A549 (cell line): Measurements from ENCODE around the gene OR51F2.

Experiments
- BHLHE40 ChIP-seq: IDR thresholded peaks from 2 replicates; pipeline ENCODE4 v1.6.1; 2012; ENCODE audit warnings: low read depth, low read length, inconsistent platforms
- CBX2 ChIP-seq: fragments of 200-600 bp; sonication (generic); IDR thresholded peaks from 2 replicates; pipeline ENCODE4 v1.6.1; 2016; ENCODE audit warnings: low read depth, mild to moderate bottlenecking, borderline replicate concordance
- CHD2 ChIP-seq: fragments of 150-350 bp; IDR thresholded peaks from 2 replicates; pipeline ENCODE4 v1.6.1; 2014; ENCODE audit warnings: low read length; ENCODE audit not compliant: partially characterized antibody
- CHD4 ChIP-seq: fragments of 200-600 bp; sonication (generic); IDR thresholded peaks from 2 replicates; pipeline ENCODE4 v1.6.1; 2016; ENCODE audit warnings: antibody characterized with exemption, mild to moderate bottlenecking, borderline replicate concordance
- KDM5A ChIP-seq: fragments of 200-600 bp; sonication (generic); IDR thresholded peaks from 2 replicates; pipeline ENCODE4 v1.6.1; 2016; ENCODE audit warnings: antibody characterized with exemption, mild to moderate bottlenecking
- PHF8 ChIP-seq: fragments of 200-600 bp; sonication (generic); IDR thresholded peaks from 2 replicates; pipeline ENCODE4 v1.6.1; 2016; ENCODE audit warnings: low read depth, mild to moderate bottlenecking, antibody characterized with exemption, moderate library complexity, borderline replicate concordance
- POLR2A ChIP-seq: IDR thresholded peaks from 2 replicates; pipeline ENCODE4 v1.6.1; 2012; ENCODE audit warnings: mild to moderate bottlenecking, low read length
- TP53 ChIP-seq: fragments of 250-450 bp; sonication (Bioruptor Pico); IDR thresholded peaks from 2 replicates; pipeline ENCODE4 v1.5.0; 2021; ENCODE audit warnings: mild to moderate bottlenecking, moderate library complexity
- TF ChIP-seq, protein P1 (sequence below): fragments of >200 bp; sonication (Bioruptor Twin); formaldehyde crosslinking; IDR thresholded peaks from 3 replicates; pipeline ENCODE4 v1.5.1; 2016

DNA sequence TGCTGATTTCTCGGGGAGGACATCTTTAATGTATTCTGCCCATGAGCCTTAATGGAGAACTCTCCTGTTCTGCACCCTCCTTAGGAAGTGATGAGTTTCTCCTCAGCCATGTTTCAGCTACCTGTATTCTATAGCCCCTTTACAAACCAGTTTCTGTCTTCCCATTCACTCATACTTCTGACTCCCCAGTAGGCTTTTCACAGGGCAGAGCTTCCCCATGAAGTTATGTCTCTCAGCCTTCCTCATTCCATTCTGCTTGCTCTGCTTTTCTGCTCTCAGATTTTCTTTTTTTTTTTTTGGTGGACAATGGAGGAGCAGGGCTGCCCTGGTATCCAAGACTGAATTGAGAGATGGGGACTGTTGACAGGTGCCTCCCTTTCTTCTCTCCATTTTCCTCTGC is 12.6 kb upstream of the OR51F2 start:
- TF ChIP-seq PHF8 (no peak), CHD2 (no peak), BHLHE40 (no peak), KDM5A (no peak), TP53 (CRISPR knock-in tag) (no peak), POLR2A (no peak), CHD4 (no peak), CBX2 (no peak)
- TF ChIP-seq, protein P1, sequence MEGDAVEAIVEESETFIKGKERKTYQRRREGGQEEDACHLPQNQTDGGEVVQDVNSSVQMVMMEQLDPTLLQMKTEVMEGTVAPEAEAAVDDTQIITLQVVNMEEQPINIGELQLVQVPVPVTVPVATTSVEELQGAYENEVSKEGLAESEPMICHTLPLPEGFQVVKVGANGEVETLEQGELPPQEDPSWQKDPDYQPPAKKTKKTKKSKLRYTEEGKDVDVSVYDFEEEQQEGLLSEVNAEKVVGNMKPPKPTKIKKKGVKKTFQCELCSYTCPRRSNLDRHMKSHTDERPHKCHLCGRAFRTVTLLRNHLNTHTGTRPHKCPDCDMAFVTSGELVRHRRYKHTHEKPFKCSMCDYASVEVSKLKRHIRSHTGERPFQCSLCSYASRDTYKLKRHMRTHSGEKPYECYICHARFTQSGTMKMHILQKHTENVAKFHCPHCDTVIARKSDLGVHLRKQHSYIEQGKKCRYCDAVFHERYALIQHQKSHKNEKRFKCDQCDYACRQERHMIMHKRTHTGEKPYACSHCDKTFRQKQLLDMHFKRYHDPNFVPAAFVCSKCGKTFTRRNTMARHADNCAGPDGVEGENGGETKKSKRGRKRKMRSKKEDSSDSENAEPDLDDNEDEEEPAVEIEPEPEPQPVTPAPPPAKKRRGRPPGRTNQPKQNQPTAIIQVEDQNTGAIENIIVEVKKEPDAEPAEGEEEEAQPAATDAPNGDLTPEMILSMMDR, result no peak
